ENCODE data around the gene PATL1. TPM values are rescaled to one million over a fixed set of nuclear protein-coding genes. Genes with fewer than 3 reads are reported as not detected.

PATL1 gene
- total and polyA plus RNA-seq, 2 of the 4 experiments (the other 2 are of a cell fraction), result 3.9 to 29.7 TPM

DNA sequence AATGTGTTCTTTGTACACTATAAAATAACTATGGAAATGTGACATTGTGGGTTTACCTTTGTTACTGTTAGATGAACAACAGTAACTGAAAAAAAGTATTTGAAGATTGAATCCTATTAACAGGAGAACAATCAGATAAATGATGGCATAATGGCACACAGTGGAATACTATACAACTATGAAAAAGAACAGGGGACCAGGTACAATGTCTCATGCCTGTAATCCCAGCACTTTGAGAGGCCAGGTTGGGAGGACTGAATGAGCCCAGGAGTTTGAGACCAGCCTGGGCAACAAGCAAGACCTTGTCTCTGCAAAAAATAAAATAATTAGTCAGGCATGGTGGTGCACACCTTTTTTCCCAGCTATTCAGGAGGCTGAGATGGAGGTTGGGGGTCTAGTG, 38.8 kb downstream of the PATL1 start:
- H4K8ac ChIP-seq (ENCODE audit: low read depth in 2 of 2, low read length in 2 of 2), result no peak overlapping the region
- H3K36me3 ChIP-seq (ENCODE audit: control insufficient read depth, insufficient read depth, low read length), result peaks cover 6% of the 10 kb centered on the region
- ChIA-PET POLR2A (ENCODE audit: unreplicated experiment) (no interaction called here), CTCF (no interaction called here)
- H3K14ac ChIP-seq (replicated peaks; ENCODE audit: low read depth, low read length), result no peak overlapping the region
- H3K9ac ChIP-seq (ENCODE audit: low read depth, low read length), result no peak overlapping the region
- no peak overlapping the region for H2BK15ac ChIP-seq (ENCODE audit: low read depth, low read length)
- no peak overlapping the region for H4K5ac ChIP-seq (ENCODE audit: low read depth, low read length)
- H3K4me1 ChIP-seq (ENCODE audit: control insufficient read depth, insufficient read depth, low read length), result no peaks in the 10 kb centered on the region
- H4K91ac ChIP-seq (ENCODE audit: insufficient read depth, low read depth, low read length), result no peak overlapping the region
- no peak overlapping the region for H3K56ac ChIP-seq (ENCODE audit: extremely low read depth, insufficient read depth, low read length)
- intact Hi-C loops (cut with micrococcal nuclease), result loop anchor here (5.0 kb wide), 1 partner anchor 32 kb away; no protein-coding TSS in a partner anchor
- H2BK20ac ChIP-seq (ENCODE audit: low read depth, low read length), result no peak overlapping the region
- no peak overlapping the region for H2AK5ac ChIP-seq (ENCODE audit: low read depth, low read length)
- no peaks in the 10 kb centered on the region for H3K27me3 ChIP-seq (ENCODE audit: control insufficient read depth, insufficient read depth, low read length)
- ATAC-seq (ENCODE audit: low read depth), result no peak
- no peak overlapping the region for H3K4me3 ChIP-seq (ENCODE audit: insufficient read depth, low read depth, low read length)
- H2AK9ac ChIP-seq (replicated peaks; ENCODE audit: low read depth, low read length, poor library complexity), result no peak overlapping the region
- H3K18ac ChIP-seq (ENCODE audit: low read depth, low read length), result no peak overlapping the region
- H3K9me1 ChIP-seq (ENCODE audit: insufficient read depth, low read length), result no peaks in the 10 kb centered on the region; the same call in 1 of the 2 replicates
- no peaks in the 10 kb centered on the region; the same call in 1 of the 2 replicates for H3K9me3 ChIP-seq (ENCODE audit: control insufficient read depth, insufficient read depth, low read length)
- H3K4me2 ChIP-seq (ENCODE audit: low read depth, low read length), result no peak overlapping the region
- H3K79me1 ChIP-seq (ENCODE audit: low read depth in 1 of 2, low read length in 2 of 2), result no peaks in the 10 kb centered on the region
- in situ Hi-C loops (cut with MboI; ENCODE audit: low sequenced_read_pairs), result no loop called here
- H4K20me1 ChIP-seq (ENCODE audit: insufficient read depth, low read length), result no peaks in the 10 kb centered on the region
- no TSS peak for BruUV-seq (replicated peaks)
- no peak overlapping the region for H2BK120ac ChIP-seq (ENCODE audit: low read depth, low read length)
- no peak overlapping the region for H3K4ac ChIP-seq (ENCODE audit: low read depth, low read length)
- no peak overlapping the region for H2BK5ac ChIP-seq (ENCODE audit: low read depth, low read length, poor library complexity, severe bottlenecking)
- dilution Hi-C loops (cut with HindIII; ENCODE audit: low sequenced_read_pairs, unreplicated experiment), result no loop called here
- H3K23ac ChIP-seq (ENCODE audit: low read depth, low read length), result no peak overlapping the region
- TF ChIP-seq, protein P1, sequence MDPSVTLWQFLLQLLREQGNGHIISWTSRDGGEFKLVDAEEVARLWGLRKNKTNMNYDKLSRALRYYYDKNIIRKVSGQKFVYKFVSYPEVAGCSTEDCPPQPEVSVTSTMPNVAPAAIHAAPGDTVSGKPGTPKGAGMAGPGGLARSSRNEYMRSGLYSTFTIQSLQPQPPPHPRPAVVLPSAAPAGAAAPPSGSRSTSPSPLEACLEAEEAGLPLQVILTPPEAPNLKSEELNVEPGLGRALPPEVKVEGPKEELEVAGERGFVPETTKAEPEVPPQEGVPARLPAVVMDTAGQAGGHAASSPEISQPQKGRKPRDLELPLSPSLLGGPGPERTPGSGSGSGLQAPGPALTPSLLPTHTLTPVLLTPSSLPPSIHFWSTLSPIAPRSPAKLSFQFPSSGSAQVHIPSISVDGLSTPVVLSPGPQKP (IDR thresholded peaks at IDR 0.05; ENCODE audit: borderline replicate concordance, low read depth, low read length), result no peak
- TF ChIP-seq MXI1 (IDR thresholded peaks at IDR 0.05; ENCODE audit: borderline replicate concordance, low read depth, low read length), result no peak
- TF ChIP-seq, protein P2, sequence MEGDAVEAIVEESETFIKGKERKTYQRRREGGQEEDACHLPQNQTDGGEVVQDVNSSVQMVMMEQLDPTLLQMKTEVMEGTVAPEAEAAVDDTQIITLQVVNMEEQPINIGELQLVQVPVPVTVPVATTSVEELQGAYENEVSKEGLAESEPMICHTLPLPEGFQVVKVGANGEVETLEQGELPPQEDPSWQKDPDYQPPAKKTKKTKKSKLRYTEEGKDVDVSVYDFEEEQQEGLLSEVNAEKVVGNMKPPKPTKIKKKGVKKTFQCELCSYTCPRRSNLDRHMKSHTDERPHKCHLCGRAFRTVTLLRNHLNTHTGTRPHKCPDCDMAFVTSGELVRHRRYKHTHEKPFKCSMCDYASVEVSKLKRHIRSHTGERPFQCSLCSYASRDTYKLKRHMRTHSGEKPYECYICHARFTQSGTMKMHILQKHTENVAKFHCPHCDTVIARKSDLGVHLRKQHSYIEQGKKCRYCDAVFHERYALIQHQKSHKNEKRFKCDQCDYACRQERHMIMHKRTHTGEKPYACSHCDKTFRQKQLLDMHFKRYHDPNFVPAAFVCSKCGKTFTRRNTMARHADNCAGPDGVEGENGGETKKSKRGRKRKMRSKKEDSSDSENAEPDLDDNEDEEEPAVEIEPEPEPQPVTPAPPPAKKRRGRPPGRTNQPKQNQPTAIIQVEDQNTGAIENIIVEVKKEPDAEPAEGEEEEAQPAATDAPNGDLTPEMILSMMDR (conservative IDR thresholded peaks at IDR 0.05; ENCODE audit: low read depth, low read length), result no peak
- no peak for TF ChIP-seq FOS (IDR thresholded peaks at IDR 0.05; ENCODE audit: low read depth, low read length)
- TF ChIP-seq RFX5 (IDR thresholded peaks at IDR 0.05; ENCODE audit: low read depth, low read length), result no peak
- TF ChIP-seq MAFK (IDR thresholded peaks at IDR 0.05; ENCODE audit: low read depth, low read length), result no peak
- TF ChIP-seq BHLHE40 (IDR thresholded peaks at IDR 0.05; ENCODE audit: low read depth, low read length), result no peak
- no peak for TF ChIP-seq POLR2A (IDR thresholded peaks at IDR 0.05; ENCODE audit: low read depth, low read length)
- TF ChIP-seq MAZ (IDR thresholded peaks at IDR 0.05; ENCODE audit: borderline replicate concordance, low read depth, low read length), result no peak
- TF ChIP-seq, protein P3, sequence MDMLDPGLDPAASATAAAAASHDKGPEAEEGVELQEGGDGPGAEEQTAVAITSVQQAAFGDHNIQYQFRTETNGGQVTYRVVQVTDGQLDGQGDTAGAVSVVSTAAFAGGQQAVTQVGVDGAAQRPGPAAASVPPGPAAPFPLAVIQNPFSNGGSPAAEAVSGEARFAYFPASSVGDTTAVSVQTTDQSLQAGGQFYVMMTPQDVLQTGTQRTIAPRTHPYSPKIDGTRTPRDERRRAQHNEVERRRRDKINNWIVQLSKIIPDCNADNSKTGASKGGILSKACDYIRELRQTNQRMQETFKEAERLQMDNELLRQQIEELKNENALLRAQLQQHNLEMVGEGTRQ (IDR thresholded peaks at IDR 0.05; ENCODE audit: low read depth, low read length), result no peak
- no peak for TF ChIP-seq RCOR1 (IDR thresholded peaks at IDR 0.05; ENCODE audit: insufficient replicate concordance, low read length)
- no peak for TF ChIP-seq NFE2L2 (IDR thresholded peaks at IDR 0.05; ENCODE audit: low read depth, low read length)
- no peak for TF ChIP-seq SMC3 (IDR thresholded peaks at IDR 0.05; ENCODE audit: low read depth, low read length)
- no peak overlapping the region for H3K27ac ChIP-seq (ENCODE audit: insufficient read depth, low read length)
- DNase-seq, result no peak
- no peak overlapping the region for H2AFZ ChIP-seq (replicated peaks; ENCODE audit: low read length, poor library complexity)
